Astrocyte of the cerebellum (primary cell): ENCODE data around the gene IKZF1.

ENCODE experiments used
- DNase-seq: peaks from one replicate; pipeline ENCODE4 v3.0.0-alpha.2; 2011; ENCODE audit warnings: low read depth
- H3K4me3 ChIP-seq: 2 replicates; pipeline ENCODE4 v1.5.1; 2011; ENCODE audit warnings: mild to moderate bottlenecking, low read depth, low read length, moderate library complexity
- CTCF ChIP-seq: IDR thresholded peaks from 2 replicates; pipeline ENCODE4 v1.5.1; 2012; ENCODE audit warnings: low read length, low read depth, moderate library complexity, mild to moderate bottlenecking; ENCODE audit errors: missing control alignments
- in situ Hi-C: cut with HindIII; loops from 2 replicates; pipeline ENCODE4 v1.10.0; 2017; ENCODE audit warnings: low sequenced_read_pairs

IKZF1 gene

GRCh38 chr7:50359995-50360925, 55.7 kb downstream of the IKZF1 start:
- no peak for DNase-seq
- H3K4me3 ChIP-seq, result no peak overlapping the region
- TF ChIP-seq CTCF, result no peak
- in situ Hi-C loops, result no loop called here

- no peak overlapping the region for H3K4me3 ChIP-seq
- no peak for DNase-seq
- in situ Hi-C loops, result no loop called here
- no peak for TF ChIP-seq CTCF
These were observed 57.6 kb downstream of the IKZF1 start for GRCh38 chr7:50362142-50362541.

GRCh38 chr7:50362712-50363282, 58.3 kb downstream of the IKZF1 start:
- no peak for DNase-seq
- in situ Hi-C loops, result no loop called here
- H3K4me3 ChIP-seq, result no peak overlapping the region
- no peak for TF ChIP-seq CTCF

GRCh38 chr7:50363327-50364060, 59.0 kb downstream of the IKZF1 start:
- no peak overlapping the region for H3K4me3 ChIP-seq
- in situ Hi-C loops, result no loop called here
- TF ChIP-seq CTCF, result no peak
- DNase-seq, result no peak

GRCh38 chr7:50364645-50365044, 60.1 kb downstream of the IKZF1 start:
- no peak for DNase-seq
- in situ Hi-C loops, result no loop called here
- H3K4me3 ChIP-seq, result no peak overlapping the region
- no peak for TF ChIP-seq CTCF

GRCh38 chr7:50366311-50366710, 61.8 kb downstream of the IKZF1 start:
- DNase-seq, result no peak
- no peak for TF ChIP-seq CTCF
- H3K4me3 ChIP-seq, result no peak overlapping the region
- in situ Hi-C loops, result no loop called here
